GM12878 (cell line): ENCODE data around the gene SGSM2. TPM values are rescaled to one million over a fixed set of nuclear protein-coding genes. Genes with fewer than 3 reads are reported as not detected.

ENCODE experiments used
- BACH1 ChIP-seq: fragments of 450-650 bp; IDR thresholded peaks from 2 replicates; pipeline ENCODE4 v1.6.1; 2017; ENCODE audit warnings: mild to moderate bottlenecking, borderline replicate concordance
- BCLAF1 ChIP-seq: fragments of 450-650 bp; IDR thresholded peaks from 2 replicates; pipeline ENCODE4 v1.6.1; 2017; ENCODE audit warnings: antibody characterized with exemption, mild to moderate bottlenecking, moderate library complexity
- E2F4 ChIP-seq: IDR thresholded peaks from 2 replicates; pipeline ENCODE4 v1.6.1; 2012; ENCODE audit warnings: low read depth, low read length, improper control_type of control experiment
- EP300 ChIP-seq, 2 experiments: fragments of 150-350 bp in 1 of 2; IDR thresholded peaks; 2 replicates each; pipeline ENCODE4 v1.6.1; 2011 to 2012; ENCODE audit warnings: low read depth in 2 of 2, low read length in 2 of 2, borderline replicate concordance in 1 of 2, improper control_type of control experiment in 1 of 2, inconsistent platforms in 1 of 2; ENCODE audit not compliant: control insufficient read depth in 1 of 2
- HCFC1 ChIP-seq: fragments of 150-350 bp; IDR thresholded peaks from 2 replicates; pipeline ENCODE4 v1.6.1; 2014; ENCODE audit warnings: low read length
- HDAC2 ChIP-seq: fragments of 200-600 bp; sonication (generic); IDR thresholded peaks from 2 replicates; pipeline ENCODE4 v1.6.1; 2017
- HDAC6 ChIP-seq: fragments of 200-600 bp; sonication (generic); IDR thresholded peaks from one replicate; pipeline ENCODE4 v1.8.0; 2017; ENCODE audit warnings: antibody characterized with exemption; ENCODE audit not compliant: unreplicated experiment
- IKZF2 ChIP-seq, 2 experiments: fragments of 450-650 bp; IDR thresholded peaks; 2 replicates each; pipeline ENCODE4 v1.6.1; 2017; ENCODE audit warnings: mild to moderate bottlenecking in 2 of 2, moderate library complexity in 2 of 2
- MTA3 ChIP-seq: IDR thresholded peaks from 2 replicates; pipeline ENCODE4 v1.6.1; 2012; ENCODE audit warnings: low read length, inconsistent platforms, borderline replicate concordance
- MYC ChIP-seq: IDR thresholded peaks from 2 replicates; pipeline ENCODE4 v1.6.1; 2011; ENCODE audit warnings: mild to moderate bottlenecking, low read length, moderate library complexity, inconsistent platforms; ENCODE audit not compliant: insufficient read depth, insufficient replicate concordance, insufficient read length, severe bottlenecking
- NFIC ChIP-seq: IDR thresholded peaks from 2 replicates; pipeline ENCODE4 v1.6.1; 2012; ENCODE audit warnings: low read depth, mild to moderate bottlenecking, inconsistent platforms, low read length, moderate library complexity
- PML ChIP-seq: IDR thresholded peaks from 2 replicates; pipeline ENCODE4 v1.6.1; 2012; ENCODE audit warnings: low read length, inconsistent platforms
- SREBF2 ChIP-seq: IDR thresholded peaks from 2 replicates; pipeline ENCODE4 v1.6.1; 2012; ENCODE audit warnings: mild to moderate bottlenecking, low read length
- STAT1 ChIP-seq: fragments of 450-650 bp; conservative IDR thresholded peaks from 2 replicates; pipeline ENCODE4 v1.6.1; 2014; ENCODE audit warnings: antibody characterized with exemption, mild to moderate bottlenecking
- TCF12 ChIP-seq: IDR thresholded peaks from 2 replicates; pipeline ENCODE4 v1.6.1; 2011; ENCODE audit warnings: low read depth, mild to moderate bottlenecking, low read length
- ZNF217 ChIP-seq: fragments of 450-650 bp; IDR thresholded peaks from 2 replicates; pipeline ENCODE4 v1.6.1; 2017; ENCODE audit warnings: antibody characterized with exemption, mild to moderate bottlenecking
- polyA plus RNA-seq, 11 experiments: library from polyadenylated mRNA; depleted of rRNA in 4 of 11; unstranded in 6 of 11; stranded (reverse) in 5 of 11; fragments of >200 nt; fragmentation: Nextera tagmentation in 4 of 11; fragmentation: Illumina TruSeq in 1 of 11; extraction: Ambion mirVana in 4 of 11; extraction: Trizol in 1 of 11; gene quantifications; 1 replicate in 1 of 11; 2 replicates in 10 of 11; pipeline versions ENCODE4 v1.2.1 to v1.2.3, GENCODE V29; 2011 to 2016; ENCODE audit warnings: inconsistent platforms in 2 of 11, missing spikeins in 2 of 11, low read depth in 1 of 11
- total RNA-seq, 4 experiments: library from RNA; depleted of rRNA in 3 of 4; stranded (reverse); fragments of >200 nt in 3 of 4; fragmentation: Illumina TruSeq in 1 of 4; extraction: Trizol in 1 of 4; gene quantifications; 2 replicates each; pipeline versions ENCODE4 v1.2.1 to v1.2.3, GENCODE V29; 2013 to 2021
- TF ChIP-seq, protein P1 (sequence below): IDR thresholded peaks from 2 replicates; pipeline ENCODE4 v1.6.1; 2012; ENCODE audit warnings: low read depth, low read length, improper control_type of control experiment
- TF ChIP-seq, protein P2 (sequence below): fragments of 450-650 bp; IDR thresholded peaks from 2 replicates; pipeline ENCODE4 v1.6.1; 2016; ENCODE audit warnings: mild to moderate bottlenecking, moderate library complexity, borderline replicate concordance

The SGSM2 gene
- total and polyA plus RNA-seq, 10 of the 15 experiments (the other 5 are each of a cell fraction or from before 2014, with no cell fraction given), result 0.50 to 50.9 (median 18.5) TPM

- TF ChIP-seq HDAC2, result no peak
- TF ChIP-seq SREBF2, result no peak
- TF ChIP-seq HCFC1, result peak; percentile 52
- peak; percentile 62; the same call in 1 of the 2 replicates for TF ChIP-seq STAT1
- no peak for TF ChIP-seq ZNF217
- TF ChIP-seq IKZF2 (IDR thresholded peaks at IDR 0.05), result no peak; a peak in 1 of 4 replicates
- no peak for TF ChIP-seq BCLAF1
- TF ChIP-seq E2F4, result no peak
- TF ChIP-seq TCF12, result no peak; the same call in 1 of the 2 replicates
- TF ChIP-seq PML, result peak; percentile 41; the same call in 1 of the 2 replicates
- TF ChIP-seq, protein P1, sequence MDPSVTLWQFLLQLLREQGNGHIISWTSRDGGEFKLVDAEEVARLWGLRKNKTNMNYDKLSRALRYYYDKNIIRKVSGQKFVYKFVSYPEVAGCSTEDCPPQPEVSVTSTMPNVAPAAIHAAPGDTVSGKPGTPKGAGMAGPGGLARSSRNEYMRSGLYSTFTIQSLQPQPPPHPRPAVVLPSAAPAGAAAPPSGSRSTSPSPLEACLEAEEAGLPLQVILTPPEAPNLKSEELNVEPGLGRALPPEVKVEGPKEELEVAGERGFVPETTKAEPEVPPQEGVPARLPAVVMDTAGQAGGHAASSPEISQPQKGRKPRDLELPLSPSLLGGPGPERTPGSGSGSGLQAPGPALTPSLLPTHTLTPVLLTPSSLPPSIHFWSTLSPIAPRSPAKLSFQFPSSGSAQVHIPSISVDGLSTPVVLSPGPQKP, result peak; percentile 55; the same call in 1 of the 2 replicates
- no peak for TF ChIP-seq HDAC6
- TF ChIP-seq EP300 (IDR thresholded peaks at IDR 0.05; ENCODE audit: borderline replicate concordance in 1 of 2, control insufficient read depth in 1 of 2, low read depth in 2 of 2, low read length in 2 of 2), result 0 out of 4 replicates have a peak, but pooled peaks of 1 of the 2 experiments have one; percentile 27
- TF ChIP-seq MTA3, result no peak
- TF ChIP-seq, protein P2, sequence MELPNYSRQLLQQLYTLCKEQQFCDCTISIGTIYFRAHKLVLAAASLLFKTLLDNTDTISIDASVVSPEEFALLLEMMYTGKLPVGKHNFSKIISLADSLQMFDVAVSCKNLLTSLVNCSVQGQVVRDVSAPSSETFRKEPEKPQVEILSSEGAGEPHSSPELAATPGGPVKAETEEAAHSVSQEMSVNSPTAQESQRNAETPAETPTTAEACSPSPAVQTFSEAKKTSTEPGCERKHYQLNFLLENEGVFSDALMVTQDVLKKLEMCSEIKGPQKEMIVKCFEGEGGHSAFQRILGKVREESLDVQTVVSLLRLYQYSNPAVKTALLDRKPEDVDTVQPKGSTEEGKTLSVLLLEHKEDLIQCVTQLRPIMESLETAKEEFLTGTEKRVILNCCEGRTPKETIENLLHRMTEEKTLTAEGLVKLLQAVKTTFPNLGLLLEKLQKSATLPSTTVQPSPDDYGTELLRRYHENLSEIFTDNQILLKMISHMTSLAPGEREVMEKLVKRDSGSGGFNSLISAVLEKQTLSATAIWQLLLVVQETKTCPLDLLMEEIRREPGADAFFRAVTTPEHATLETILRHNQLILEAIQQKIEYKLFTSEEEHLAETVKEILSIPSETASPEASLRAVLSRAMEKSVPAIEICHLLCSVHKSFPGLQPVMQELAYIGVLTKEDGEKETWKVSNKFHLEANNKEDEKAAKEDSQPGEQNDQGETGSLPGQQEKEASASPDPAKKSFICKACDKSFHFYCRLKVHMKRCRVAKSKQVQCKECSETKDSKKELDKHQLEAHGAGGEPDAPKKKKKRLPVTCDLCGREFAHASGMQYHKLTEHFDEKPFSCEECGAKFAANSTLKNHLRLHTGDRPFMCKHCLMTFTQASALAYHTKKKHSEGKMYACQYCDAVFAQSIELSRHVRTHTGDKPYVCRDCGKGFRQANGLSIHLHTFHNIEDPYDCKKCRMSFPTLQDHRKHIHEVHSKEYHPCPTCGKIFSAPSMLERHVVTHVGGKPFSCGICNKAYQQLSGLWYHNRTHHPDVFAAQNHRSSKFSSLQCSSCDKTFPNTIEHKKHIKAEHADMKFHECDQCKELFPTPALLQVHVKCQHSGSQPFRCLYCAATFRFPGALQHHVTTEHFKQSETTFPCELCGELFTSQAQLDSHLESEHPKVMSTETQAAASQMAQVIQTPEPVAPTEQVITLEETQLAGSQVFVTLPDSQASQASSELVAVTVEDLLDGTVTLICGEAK, result no peak
- no peak for TF ChIP-seq MYC
- no peak for TF ChIP-seq BACH1
- TF ChIP-seq NFIC, result no peak
Observed at GRCh38 chr17:2400877-2401425, 63.6 kb downstream of the SGSM2 start, which contains the start of gene MNT (continued).
